ENCODE data around the gene HERC2. TPM values are rescaled to one million over a fixed set of nuclear protein-coding genes. Genes with fewer than 3 reads are reported as not detected.

Gene HERC2
- total RNA-seq, 2 experiments from 2014 or later, result 26.8 to 35.0 TPM

- no peak overlapping the region for H3K27ac Mint-ChIP-seq
- DNase-seq (no peak), ATAC-seq (no peak)
- H3K27me3 Mint-ChIP-seq, result no peaks in the 10 kb centered on the region
- ChIA-PET POLR2A (no interaction called here), CTCF (interaction anchor here (2.7 kb wide), 1 partner anchor 12 kb away, joined by 7 read pairs; no protein-coding TSS in a partner anchor)
- H3K4me3 Mint-ChIP-seq, result no peak overlapping the region
- H3K9me3 Mint-ChIP-seq (ENCODE audit: low read depth), result no peaks in the 10 kb centered on the region
- H3K36me3 Mint-ChIP-seq (ENCODE audit: low read depth), result peaks cover 32% of the 10 kb centered on the region
- H3K4me1 Mint-ChIP-seq, result no peaks in the 10 kb centered on the region
- intact Hi-C loops (cut with DNase I, micrococcal nuclease), result no loop called here
These were observed 207.9 kb downstream of the HERC2 start for GRCh38 chr15:28114114-28114455.

- POLR2A ChIA-PET, result no interaction called here
- ATAC-seq, result no peak
- peaks cover 32% of the 10 kb centered on the region for H3K36me3 Mint-ChIP-seq (ENCODE audit: low read depth)
- no peaks in the 10 kb centered on the region for H3K4me1 Mint-ChIP-seq
- H3K4me3 Mint-ChIP-seq, result no peak overlapping the region
- H3K27ac Mint-ChIP-seq, result no peak overlapping the region
- no peaks in the 10 kb centered on the region for H3K27me3 Mint-ChIP-seq
- CTCF ChIA-PET, result no interaction called here
- DNase-seq, result no peak
- intact Hi-C loops (cut with DNase I, micrococcal nuclease), result no loop called here
- no peaks in the 10 kb centered on the region for H3K9me3 Mint-ChIP-seq (ENCODE audit: low read depth)
These were observed 208.4 kb downstream of the HERC2 start for GRCh38 chr15:28113394-28114113.

DNA sequence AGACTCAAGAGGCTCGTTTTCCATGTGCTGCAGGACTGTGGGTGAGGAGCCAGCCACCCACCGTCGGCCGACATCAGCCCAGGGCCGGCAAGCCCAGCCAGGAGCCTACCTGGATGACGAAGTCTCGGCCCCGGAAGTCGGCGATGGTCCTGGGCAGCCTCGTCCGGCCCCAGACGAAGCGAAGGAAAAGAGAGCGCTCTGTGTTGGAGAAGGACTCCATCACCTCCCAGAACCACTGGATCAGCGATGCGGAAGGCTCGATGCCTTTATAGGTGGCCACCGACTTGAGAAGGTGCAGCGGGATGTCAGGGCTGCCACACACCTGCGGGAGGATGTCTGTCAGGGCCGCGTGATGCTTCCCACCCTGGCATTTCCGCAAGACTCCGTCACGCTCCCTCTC lies 209.0 kb downstream of the HERC2 start:
- H3K9me3 Mint-ChIP-seq (ENCODE audit: low read depth), result no peaks in the 10 kb centered on the region
- no peaks in the 10 kb centered on the region for H3K4me1 Mint-ChIP-seq
- no peak overlapping the region for H3K27ac Mint-ChIP-seq
- peaks cover 32% of the 10 kb centered on the region for H3K36me3 Mint-ChIP-seq (ENCODE audit: low read depth)
- DNase-seq (no peak), ATAC-seq (no peak)
- POLR2A ChIA-PET, result no interaction called here
- intact Hi-C loops (cut with DNase I, micrococcal nuclease), result no loop called here
- no peak overlapping the region for H3K4me3 Mint-ChIP-seq
- CTCF ChIA-PET, result no interaction called here
- H3K27me3 Mint-ChIP-seq, result no peaks in the 10 kb centered on the region

DNA sequence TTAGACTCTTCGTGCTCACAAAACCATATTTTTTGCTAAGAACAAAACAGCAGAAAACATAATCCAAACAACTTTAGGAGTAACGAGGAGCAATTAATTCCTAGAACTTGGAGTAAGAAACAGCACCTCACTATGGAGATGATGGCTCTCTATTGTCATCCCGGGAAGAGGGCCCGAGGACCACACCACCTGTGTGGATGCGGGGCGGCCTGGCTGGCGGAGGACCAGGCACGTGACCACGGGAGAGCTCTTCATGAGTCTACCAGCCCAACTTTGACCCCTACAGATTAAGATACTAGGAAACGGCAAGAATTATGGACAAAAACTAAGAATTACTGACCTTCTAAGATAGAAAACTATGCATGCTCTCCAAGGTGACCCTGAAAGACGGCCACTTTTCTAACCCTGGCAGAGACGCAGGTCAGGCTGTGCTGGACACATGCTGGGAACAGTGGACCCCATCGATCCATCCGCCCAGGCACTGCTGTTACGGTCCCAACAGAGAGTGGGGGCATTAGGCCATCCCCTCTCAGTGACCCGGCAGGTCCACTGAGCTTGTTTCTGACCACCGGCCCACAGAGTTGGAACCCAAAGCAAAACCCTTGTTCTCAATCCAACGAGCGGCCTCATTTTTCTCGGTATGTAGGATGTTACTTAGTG lies 209.7 kb downstream of the HERC2 start:
- ATAC-seq, result no peak
- Mint-ChIP-seq H3K27ac (no peak overlapping the region), H3K36me3 (ENCODE audit: low read depth) (peaks cover 28% of the 10 kb centered on the region), H3K4me1 (no peaks in the 10 kb centered on the region), H3K4me3 (no peak overlapping the region), H3K9me3 (ENCODE audit: low read depth) (no peaks in the 10 kb centered on the region), H3K27me3 (no peaks in the 10 kb centered on the region)
- ChIA-PET POLR2A (no interaction called here), CTCF (no interaction called here)
- DNase-seq, result no peak
- intact Hi-C loops (cut with DNase I, micrococcal nuclease), result no loop called here

- no peak overlapping the region for H3K4me3 Mint-ChIP-seq
- no peak overlapping the region for H3K27ac Mint-ChIP-seq
- DNase-seq (no peak), ATAC-seq (no peak)
- POLR2A ChIA-PET, result no interaction called here
- CTCF ChIA-PET, result no interaction called here
- no peaks in the 10 kb centered on the region for H3K9me3 Mint-ChIP-seq (ENCODE audit: low read depth)
- H3K36me3 Mint-ChIP-seq (ENCODE audit: low read depth), result peaks cover 27% of the 10 kb centered on the region
- H3K27me3 Mint-ChIP-seq, result no peaks in the 10 kb centered on the region
- intact Hi-C loops (cut with DNase I, micrococcal nuclease), result no loop called here
- peaks cover 2% of the 10 kb centered on the region for H3K4me1 Mint-ChIP-seq
These were observed 210.4 kb downstream of the HERC2 start for GRCh38 chr15:28111543-28111942.

DNA sequence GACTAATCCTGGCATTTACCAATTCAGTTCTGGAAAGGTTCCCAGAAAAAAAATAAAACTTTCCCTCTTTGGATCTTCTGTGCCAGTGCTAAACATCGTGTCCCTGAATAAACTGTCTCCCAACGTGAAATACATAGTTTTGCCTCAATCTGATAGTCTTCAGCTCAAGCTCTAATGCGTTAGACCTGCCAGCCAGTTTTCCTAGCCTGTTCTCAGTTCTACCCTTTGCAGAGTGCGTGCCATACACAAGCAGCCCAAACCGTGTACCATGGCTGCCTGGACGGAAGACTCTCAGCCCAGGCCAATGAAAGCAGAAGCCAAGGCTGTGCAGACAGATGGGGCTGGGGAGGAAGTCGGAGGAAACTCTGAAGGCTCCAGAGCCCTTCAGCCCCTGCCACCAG lies 211.5 kb downstream of the HERC2 start:
- POLR2A ChIA-PET, result no interaction called here
- CTCF ChIA-PET, result interaction anchor here (1.2 kb wide), 1 partner anchor 15 kb away, joined by 3 read pairs; no protein-coding TSS in a partner anchor
- H3K27ac Mint-ChIP-seq, result no peak overlapping the region
- peaks cover 4% of the 10 kb centered on the region for H3K27me3 Mint-ChIP-seq
- no peak for DNase-seq
- H3K4me1 Mint-ChIP-seq, result peaks cover 8% of the 10 kb centered on the region
- intact Hi-C loops (cut with DNase I, micrococcal nuclease), result no loop called here
- H3K9me3 Mint-ChIP-seq (ENCODE audit: low read depth), result no peaks in the 10 kb centered on the region
- H3K4me3 Mint-ChIP-seq, result no peak overlapping the region
- peaks cover 20% of the 10 kb centered on the region for H3K36me3 Mint-ChIP-seq (ENCODE audit: low read depth)
- ATAC-seq, result no peak

DNA sequence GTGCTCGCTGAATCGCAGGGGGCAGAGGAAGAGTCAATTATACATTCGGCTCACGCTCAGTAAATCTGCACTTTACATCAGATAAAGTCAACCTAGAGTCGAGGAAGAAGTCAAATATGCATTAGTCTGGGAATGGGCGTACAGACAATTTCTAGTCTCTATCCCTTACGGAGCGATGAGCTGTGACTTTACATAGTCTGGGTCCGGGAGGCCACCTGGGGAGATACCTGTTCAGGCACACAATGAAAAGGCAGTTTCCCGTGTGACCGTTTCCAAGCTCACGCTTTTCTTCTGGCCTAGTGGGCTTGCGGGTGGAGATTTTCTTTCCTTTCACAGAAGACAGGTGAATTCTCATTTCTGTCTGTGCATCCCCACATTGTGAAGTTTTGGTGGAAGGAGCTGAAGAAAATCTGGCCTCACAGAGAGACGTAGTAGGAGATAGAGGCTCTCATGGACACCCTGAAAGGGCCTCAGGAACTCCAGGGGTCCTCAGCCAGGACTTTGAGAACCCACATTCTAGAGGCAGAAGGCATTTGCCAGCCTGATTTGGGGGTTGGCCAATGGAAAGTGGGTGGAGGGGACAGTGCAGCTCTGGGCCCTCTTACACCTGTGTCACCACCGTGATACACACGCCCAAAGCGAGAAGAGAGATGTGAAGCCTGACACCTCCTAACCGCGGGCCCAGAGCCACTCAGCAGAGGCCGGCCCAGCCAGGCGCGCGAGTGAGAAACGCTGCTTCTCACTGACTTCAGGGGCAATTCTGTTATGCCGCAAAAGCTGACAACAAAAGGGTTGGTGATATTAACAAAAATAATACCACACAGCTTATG lies 212.1 kb downstream of the HERC2 start:
- DNase-seq (no peak), ATAC-seq (no peak)
- Mint-ChIP-seq H3K36me3 (ENCODE audit: low read depth) (peaks cover 17% of the 10 kb centered on the region), H3K4me1 (peaks cover 8% of the 10 kb centered on the region), H3K9me3 (ENCODE audit: low read depth) (no peaks in the 10 kb centered on the region), H3K27ac (no peak overlapping the region), H3K27me3 (peaks cover 6% of the 10 kb centered on the region), H3K4me3 (no peak overlapping the region)
- ChIA-PET CTCF (interaction anchor here (1.2 kb wide), 1 partner anchor 16 kb away, joined by 3 read pairs; no protein-coding TSS in a partner anchor), POLR2A (no interaction called here)
- intact Hi-C loops (cut with DNase I, micrococcal nuclease), result no loop called here

DNA sequence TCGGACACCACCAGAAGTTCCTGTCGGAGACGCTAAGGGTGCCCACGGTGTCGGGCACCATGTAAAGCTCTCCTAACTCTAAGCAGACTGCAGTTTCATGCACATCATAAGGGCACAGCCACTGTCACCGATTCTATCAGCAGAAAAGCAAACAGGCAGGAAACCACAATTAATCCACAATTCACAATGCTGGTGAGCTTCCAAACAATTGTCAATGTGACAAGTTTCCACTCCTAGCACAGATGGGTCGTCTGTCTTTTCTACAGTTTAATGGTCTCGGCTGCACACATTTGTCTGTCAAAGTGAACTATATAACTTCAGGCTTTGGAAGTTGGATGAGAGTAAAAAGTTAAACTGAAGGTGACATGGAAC lies 214.1 kb downstream of the HERC2 start:
- Mint-ChIP-seq H3K9me3 (ENCODE audit: low read depth) (no peaks in the 10 kb centered on the region), H3K4me3 (no peak overlapping the region), H3K27ac (no peak overlapping the region), H3K4me1 (peaks cover 8% of the 10 kb centered on the region), H3K36me3 (ENCODE audit: low read depth) (peaks cover 15% of the 10 kb centered on the region), H3K27me3 (peaks cover 10% of the 10 kb centered on the region)
- ATAC-seq (peak; percentile 31), DNase-seq (no peak)
- ChIA-PET CTCF (interaction anchor here (1.1 to 2.1 kb wide), 3 partner anchors 9 to 23 kb away, joined by 4 to 7 read pairs (median 6); no protein-coding TSS in a partner anchor), POLR2A (no interaction called here)
- intact Hi-C loops (cut with DNase I, micrococcal nuclease), result loop anchor here in 1 of 2 experiments (2.0 kb wide), 1 partner anchor 21 kb away; no protein-coding TSS in a partner anchor

DNA sequence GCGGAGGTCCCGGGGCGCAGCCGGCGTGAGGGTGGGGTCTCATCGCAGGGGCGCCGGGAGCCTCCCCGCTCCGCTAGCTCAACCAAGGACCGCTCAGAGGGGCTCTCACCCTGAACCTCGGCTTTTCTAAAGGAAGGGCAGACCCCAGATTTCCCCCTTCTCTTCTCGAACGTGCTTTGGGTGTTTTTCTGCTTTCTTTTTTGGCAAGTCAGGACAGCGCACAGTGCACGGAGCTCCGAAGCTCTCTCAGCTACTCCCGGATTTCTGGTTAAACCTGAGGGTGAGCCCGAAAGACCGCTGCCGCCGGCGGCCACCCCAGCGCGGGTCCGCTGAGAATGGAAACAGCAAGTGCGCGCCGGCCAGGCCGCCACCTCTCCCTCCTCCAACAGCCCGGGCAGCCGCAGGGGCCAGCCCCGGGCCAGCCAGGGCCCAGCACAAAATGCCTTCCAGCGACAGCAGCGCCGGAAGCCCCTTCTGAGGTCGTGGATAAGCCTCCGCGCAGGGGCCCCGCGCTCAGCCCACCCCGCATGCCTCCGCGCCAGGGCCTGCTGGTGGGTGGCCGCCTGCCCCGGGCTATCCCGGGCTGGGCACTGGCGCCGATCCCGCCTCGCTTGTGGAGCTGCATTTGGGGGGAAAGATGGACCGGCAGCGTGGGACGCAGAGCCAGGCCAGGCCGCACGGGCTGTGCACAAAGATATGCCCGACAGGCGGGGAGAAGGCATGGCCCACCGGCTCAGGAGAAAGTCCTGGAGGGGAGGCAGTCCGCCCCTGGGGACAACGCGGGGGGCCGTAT lies 214.7 kb downstream of the HERC2 start:
- ChIA-PET POLR2A (no interaction called here), CTCF (interaction anchor here (0.6 to 2.1 kb wide), 4 partner anchors 9 to 22 kb away, joined by 3 to 7 read pairs (median 5); no protein-coding TSS in a partner anchor)
- Mint-ChIP-seq H3K4me3 (peak overlapping the region; percentile 73), H3K9me3 (ENCODE audit: low read depth) (no peaks in the 10 kb centered on the region), H3K27ac (no peak overlapping the region), H3K27me3 (peaks cover 10% of the 10 kb centered on the region), H3K36me3 (ENCODE audit: low read depth) (peaks cover 11% of the 10 kb centered on the region), H3K4me1 (peaks cover 8% of the 10 kb centered on the region)
- ATAC-seq (peak; percentile 39), DNase-seq (peak; percentile 33)
- intact Hi-C loops (cut with DNase I, micrococcal nuclease), result loop anchor here in 1 of 2 experiments (2.0 kb wide), 1 partner anchor 21 kb away; no protein-coding TSS in a partner anchor

DNA sequence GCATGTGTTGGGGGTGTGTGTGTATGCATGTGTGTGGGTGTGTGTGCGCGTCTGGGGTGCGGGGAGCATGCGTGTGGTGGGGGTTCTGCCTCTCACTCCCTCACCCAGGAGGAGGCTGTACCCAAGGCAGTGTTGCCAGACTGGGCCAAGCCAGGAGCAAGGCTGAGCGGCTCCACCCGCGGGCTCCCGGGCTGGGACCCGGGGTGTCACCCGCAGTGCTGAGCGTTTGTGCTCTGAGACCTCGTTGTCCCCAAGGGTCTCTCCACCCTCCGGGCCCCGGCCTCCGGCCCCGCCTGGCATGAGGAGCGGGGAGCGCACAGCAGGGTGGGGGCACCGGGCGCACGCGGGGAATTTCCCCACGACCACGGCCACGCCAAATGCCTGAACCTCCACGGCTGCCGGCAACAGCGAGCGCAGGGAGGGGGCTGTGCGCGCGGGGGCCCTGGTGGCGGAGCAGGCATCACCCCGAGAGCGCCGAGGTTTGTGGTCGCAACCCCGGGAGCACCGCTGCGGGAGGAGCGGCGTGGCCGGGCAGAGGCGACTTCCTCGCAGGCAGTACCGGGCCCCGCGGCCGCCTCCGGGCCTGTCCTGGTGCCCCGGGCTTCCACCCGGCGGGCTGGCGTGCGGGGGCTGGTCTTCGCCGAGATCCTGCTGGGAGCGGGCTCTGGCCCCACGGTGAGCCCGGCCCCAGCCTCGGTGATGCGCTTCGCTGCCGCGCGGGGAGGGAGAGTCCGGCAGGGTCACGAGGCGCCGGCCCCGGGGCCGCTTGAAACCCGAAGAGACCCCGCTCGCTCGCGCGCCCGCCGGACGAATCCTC lies 215.5 kb downstream of the HERC2 start:
- peaks cover 8% of the 10 kb centered on the region for H3K4me1 Mint-ChIP-seq
- H3K9me3 Mint-ChIP-seq (ENCODE audit: low read depth), result no peaks in the 10 kb centered on the region
- H3K27ac Mint-ChIP-seq, result no peak overlapping the region
- DNase-seq (peak; percentile 43), ATAC-seq (peak; percentile 59)
- H3K27me3 Mint-ChIP-seq, result peaks cover 10% of the 10 kb centered on the region
- H3K4me3 Mint-ChIP-seq, result peak overlapping the region; percentile 32
- ChIA-PET POLR2A (no interaction called here), CTCF (interaction anchor here (0.6 to 2.1 kb wide), 3 partner anchors 8 to 21 kb away, joined by 3 to 6 read pairs (median 4); no protein-coding TSS in a partner anchor)
- H3K36me3 Mint-ChIP-seq (ENCODE audit: low read depth), result peaks cover 3% of the 10 kb centered on the region
- intact Hi-C loops (cut with DNase I, micrococcal nuclease), result loop anchor here in 1 of 2 experiments (1.0 to 2.0 kb wide), 2 partner anchors 10 to 20 kb away; no protein-coding TSS in a partner anchor
